GM12875 (cell line): ENCODE results near the gene ADRA2B.

ENCODE experiments used
- H3K4me3 ChIP-seq: one replicate; pipeline ENCODE4 v1.5.1; 2011; ENCODE audit warnings: low read depth, low read length, control low read depth
- CTCF ChIP-seq: IDR thresholded peaks from 2 replicates; pipeline ENCODE4 v1.5.1; 2011; ENCODE audit warnings: low read depth, mild to moderate bottlenecking, control low read depth, inconsistent platforms, low read length, moderate library complexity, borderline replicate concordance; ENCODE audit not compliant: insufficient read depth

Gene ADRA2B

GRCh38 chr2:96118698-96119388 lies 2.5 kb upstream of the ADRA2B start:
- H3K4me3 ChIP-seq: no peak overlapping the region
- no peak for TF ChIP-seq CTCF

- TF ChIP-seq CTCF: peak; percentile 32; the same call in 1 of the 2 replicates
- peak overlapping the region; percentile 54 for H3K4me3 ChIP-seq
These were observed 1.6 kb upstream of the ADRA2B start for GRCh38 chr2:96117701-96118588.

- H3K4me3 ChIP-seq: peak overlapping the region; percentile 54
- TF ChIP-seq CTCF: peak; percentile 96
These were observed 635 bp upstream of the ADRA2B start for GRCh38 chr2:96116879-96117533.

- no peak for TF ChIP-seq CTCF
- H3K4me3 ChIP-seq: peak overlapping the region; percentile 54
These were observed 544 bp downstream of the ADRA2B start for GRCh38 chr2:96115631-96116423.

- no peak for TF ChIP-seq CTCF
- H3K4me3 ChIP-seq: no peak overlapping the region
These were observed 1.3 kb downstream of the ADRA2B start for GRCh38 chr2:96114903-96115581.

- H3K4me3 ChIP-seq: no peak overlapping the region
- no peak for TF ChIP-seq CTCF
These were observed 1.8 kb downstream of the ADRA2B start for GRCh38 chr2:96114546-96114902.
